NCI-H524 (cell line): Measurements from ENCODE around the gene PHIP.

Experiments used
- DNase-seq, 2 experiments: peaks; one replicate each; lab custom pipeline; 2025; lab: John Stamatoyannopoulos, UW

The PHIP gene

GRCh38 chr6:79009819-79010218, 68.2 kb downstream of the PHIP start:
- no peak for DNase-seq

GRCh38 chr6:79005497-79005896, 72.6 kb downstream of the PHIP start:
- DNase-seq: no peak

DNA sequence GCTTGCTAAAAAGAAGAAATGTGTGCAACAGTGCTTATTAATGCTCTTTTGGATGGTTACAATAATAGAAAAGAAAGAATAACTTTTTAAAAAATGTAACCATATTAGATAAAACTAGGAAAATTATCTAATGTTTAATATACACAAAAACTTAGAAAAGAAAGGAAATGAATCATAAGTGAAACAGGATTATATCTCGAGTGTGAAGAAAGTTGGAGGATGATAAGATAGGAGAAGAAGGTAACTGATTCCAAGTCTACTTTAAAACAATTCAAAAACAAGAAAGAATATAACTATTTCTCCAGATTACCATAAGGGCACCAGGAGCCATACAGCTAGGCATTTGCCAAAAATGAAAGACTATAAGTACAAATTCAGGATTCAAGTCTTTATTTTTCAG, 73.0 kb downstream of the PHIP start:
- DNase-seq: no peak

DNA sequence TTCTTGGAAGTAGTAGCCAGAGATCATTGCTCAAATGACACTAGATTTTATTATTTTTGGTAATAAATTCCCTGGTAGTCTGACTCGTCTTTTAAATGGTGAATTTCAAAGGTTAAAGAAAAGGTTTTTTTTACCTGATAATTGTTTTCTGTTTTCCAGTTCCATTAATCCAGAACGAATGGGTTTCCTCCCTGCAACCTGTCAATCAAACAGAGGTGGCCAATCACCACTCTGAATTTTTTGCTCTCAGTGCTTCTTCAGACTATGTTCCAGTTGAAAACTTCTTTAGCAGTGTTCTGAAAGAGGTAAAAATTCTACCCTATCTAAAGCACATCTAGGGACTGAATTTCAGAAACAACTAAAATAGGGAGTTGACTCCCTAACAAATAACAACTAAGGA, 73.8 kb downstream of the PHIP start:
- no peak for DNase-seq

- DNase-seq: no peak
These were observed 76.6 kb downstream of the PHIP start for GRCh38 chr6:79001415-79001814.

DNA sequence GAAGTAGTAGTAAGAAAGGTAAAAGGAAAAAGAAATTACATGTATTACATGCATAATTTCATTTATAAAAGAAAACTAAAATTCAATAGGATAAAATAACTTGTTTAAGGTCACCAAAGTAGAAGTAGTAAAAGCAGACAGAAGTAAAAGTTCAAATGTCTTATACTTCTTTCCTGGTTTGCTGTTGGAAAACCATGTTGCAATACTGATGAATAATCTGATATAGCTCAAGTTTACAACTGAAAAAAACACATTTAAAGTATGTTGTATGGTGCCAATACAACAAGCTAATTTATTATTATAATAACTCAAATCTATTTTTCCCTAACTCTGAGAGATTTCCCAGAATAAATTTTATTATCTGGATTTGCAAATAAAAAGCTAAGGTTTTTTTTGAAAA, 78.3 kb downstream of the PHIP start:
- no peak for DNase-seq

- no peak for DNase-seq
These were observed 82.1 kb downstream of the PHIP start for GRCh38 chr6:78995946-78996345.

- DNase-seq: no peak
These were observed 82.7 kb downstream of the PHIP start for GRCh38 chr6:78995346-78995745.

DNA sequence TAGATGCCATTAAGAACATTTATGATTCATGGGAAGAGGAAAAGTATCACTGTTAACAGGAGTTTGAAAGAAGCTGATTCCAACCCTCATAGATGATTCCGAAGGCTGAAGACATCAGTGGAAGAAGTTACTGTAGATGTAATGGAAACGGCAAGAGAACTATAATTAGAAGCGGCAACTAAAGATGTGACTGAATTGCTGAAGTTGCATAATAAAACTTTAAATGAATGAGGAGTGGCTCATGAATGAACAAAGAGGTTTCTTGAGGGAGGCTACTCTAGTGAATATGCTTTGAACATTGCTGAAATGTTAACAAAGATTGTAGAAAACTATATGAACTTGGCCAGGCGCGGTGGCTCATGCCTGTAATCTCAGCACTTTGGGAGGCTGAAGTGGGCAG, 84.1 kb downstream of the PHIP start:
- no peak for DNase-seq

DNA sequence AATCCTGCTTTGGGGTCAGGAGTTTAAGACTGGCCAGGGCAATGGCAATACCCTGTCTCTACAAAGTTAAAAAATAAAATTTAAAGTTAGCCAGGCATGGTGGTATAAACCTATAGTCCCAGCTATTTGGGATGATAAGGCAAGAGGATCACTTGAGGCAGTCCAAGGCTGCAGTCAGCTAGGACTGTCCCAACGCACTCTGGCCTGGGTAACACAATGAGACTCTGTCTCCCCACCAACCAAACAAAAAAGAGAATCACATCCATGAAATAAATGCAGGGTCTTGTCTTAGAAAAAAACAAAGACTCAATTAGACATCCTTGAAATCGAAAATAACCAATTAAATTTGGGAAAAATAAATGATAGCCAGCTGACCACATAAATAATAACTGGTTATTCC, 88.9 kb downstream of the PHIP start:
- DNase-seq: no peak

- no peak for DNase-seq
These were observed 91.9 kb downstream of the PHIP start for GRCh38 chr6:78986161-78986560.

- DNase-seq: no peak
These were observed 93.7 kb downstream of the PHIP start for GRCh38 chr6:78984225-78984950.

- no peak for DNase-seq
These were observed 110.9 kb downstream of the PHIP start for GRCh38 chr6:78967191-78967590.

DNA sequence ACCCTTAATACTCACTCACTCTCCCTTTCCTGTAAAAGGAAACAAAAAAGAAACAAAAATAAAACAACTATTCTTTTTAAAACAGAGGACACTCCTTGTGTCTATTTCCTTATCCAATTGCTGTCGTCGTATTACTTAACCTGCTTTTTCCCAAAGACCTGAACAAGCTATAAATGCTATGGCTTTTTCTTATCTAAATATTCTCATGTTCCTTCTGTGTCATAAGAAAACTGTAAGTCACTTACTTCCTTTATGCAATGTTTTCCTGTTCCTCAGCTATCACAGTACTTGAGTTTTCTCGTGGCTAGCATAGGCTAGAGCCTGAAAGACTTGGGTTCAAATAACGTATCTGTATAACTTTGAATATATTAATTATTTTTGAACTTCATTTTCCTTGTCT, 111.5 kb downstream of the PHIP start:
- DNase-seq: no peak

DNA sequence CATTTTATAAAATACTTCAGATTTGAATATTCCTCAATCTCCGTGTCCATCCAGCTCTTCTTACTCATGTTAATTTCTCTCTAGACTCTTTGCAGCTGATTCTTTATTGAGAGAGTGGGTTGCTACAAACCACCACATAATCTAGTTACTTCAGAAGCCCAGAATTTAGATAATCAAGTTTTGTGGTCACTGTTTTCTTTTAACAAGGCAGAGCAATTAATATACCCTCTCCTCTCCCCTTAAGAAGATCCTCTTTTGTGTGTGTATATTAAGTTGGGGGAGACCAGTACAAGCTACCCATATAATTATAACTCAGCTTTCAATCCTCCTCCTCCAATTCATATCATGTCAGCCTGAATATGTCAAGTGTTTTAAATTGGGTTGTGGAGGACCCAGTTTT, 115.6 kb downstream of the PHIP start:
- DNase-seq: no peak

DNA sequence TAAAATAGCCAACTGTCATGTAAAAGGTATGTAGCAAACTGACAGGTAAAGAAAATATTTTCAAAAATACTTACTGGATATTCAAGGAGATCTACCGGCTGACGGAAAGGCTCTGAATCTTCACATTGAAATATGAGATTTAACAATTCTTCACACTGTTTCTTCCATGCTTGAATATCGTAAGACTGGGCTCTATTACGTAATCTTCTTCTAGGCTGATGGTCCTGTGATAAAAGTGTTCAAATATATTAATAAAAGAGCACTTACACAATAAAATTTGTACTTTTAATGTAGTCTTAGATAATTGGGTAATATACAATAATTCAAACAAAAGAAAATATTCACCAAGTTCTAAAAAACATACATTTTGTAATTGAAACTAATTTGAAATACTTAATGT, 123.3 kb downstream of the PHIP start:
- no peak for DNase-seq

GRCh38 chr6:78953798-78954197, 124.3 kb downstream of the PHIP start:
- DNase-seq: no peak

DNA sequence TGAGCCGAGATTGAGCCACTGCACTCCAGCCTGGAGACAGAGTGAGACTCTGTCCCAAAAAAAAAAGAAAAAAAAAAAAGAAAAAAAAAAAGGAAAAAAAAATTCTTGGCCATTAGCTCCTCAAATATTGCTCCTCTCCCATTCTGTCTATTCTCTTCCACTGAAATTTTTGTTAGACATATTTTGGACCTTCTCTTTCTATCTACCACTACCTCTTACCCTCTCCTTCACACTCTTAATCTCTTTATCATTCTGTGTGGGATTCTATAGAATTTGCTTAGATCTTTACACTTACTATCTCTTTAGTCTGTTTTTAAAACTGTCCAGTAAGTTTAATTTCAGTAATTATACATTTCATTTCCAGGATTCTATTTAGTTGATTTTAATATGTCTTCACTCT, 125.7 kb downstream of the PHIP start:
- DNase-seq: no peak

DNA sequence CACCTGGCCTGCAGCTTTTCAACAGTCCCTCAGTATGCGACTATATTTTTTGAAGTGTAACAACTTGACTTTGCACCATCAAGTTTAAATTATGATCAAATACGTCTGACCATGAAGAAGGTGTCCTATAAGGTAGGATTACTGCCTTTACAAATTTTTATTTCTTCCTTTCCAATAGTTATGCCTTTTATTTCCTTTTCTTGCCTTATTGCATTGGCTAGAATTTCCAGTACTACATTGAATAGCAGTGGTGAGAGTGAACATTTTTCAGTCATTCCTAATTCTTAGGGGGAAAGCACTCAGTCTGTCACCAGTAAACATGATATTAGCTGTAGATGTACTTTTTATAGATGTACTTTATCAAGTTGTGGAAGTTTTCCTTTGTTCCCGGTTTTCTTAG, 129.3 kb downstream of the PHIP start:
- DNase-seq: no peak

DNA sequence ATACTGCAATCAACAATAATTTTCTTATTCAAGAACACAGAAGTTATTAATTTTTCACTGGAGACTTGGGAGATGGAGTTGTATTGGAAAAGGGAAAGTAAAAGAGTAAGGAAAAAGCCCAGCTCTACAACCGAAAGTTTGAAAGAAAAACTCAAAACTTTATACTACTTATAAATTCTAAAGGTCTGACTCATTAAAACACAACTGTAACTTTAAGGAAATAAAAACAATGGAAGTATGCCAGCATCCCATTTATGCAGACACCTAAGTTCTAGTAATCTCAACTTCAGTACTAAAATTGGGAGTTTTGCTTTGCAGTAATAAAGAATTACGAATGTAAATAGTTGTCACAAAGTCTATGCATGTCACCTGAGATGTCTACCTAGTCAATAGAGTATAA, 130.1 kb downstream of the PHIP start:
- DNase-seq: no peak

DNA sequence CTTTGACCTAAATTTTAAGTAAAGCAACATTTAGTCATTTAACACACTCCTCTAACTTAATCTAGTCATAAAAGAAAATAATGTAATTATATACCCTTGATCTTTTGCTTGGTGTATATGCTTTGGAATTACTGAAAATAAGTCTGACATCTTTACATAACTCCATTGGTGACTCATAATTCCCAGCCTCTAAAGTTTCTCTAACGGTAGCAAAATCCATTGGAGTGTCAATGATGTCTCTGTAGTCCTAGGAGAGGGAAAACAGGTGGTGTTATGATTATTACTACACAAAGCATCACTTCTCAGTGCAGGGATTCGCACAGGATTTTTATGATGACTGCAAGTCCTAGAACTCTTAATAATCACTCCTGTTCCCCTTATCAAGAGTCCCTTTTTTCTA, 130.5 kb downstream of the PHIP start:
- no peak for DNase-seq

DNA sequence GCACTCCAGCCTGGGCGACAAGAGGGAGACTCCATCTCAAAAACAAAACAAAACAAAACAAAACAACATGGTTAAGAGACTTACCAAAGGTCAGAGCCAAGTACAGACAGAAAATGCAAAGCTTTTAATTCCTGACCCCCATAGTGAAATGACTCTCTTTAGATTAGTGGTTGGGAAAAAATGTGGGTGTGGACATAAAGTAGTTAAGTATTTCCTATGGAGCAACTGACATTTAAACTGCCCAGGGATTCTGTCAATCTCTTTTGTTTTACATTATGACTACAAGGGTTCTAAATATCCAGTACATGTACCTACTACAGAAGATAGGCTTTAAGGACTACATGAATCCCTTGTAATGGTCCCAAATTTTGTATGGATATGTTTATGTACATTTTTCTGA, 135.6 kb downstream of the PHIP start:
- no peak for DNase-seq

DNA sequence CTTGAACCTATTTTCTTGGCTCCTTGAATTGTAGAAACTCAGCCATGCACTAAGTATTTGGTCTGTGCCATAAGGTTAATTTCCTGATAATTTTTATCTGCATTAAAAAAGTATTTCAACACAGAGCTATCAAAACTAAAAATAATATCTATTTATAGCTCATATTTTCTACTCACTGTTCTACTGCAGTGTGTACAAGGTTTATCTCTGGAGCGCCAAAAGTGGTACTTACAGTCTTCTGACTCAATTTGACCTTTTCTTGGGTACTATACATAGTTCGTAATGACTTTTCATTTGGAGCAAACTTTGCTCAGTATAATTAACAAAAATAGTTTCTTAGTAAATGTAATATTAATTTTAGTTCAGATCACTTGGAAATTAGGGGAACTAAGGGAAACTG, 141.5 kb downstream of the PHIP start:
- no peak for DNase-seq

GRCh38 chr6:78935553-78935952, 142.5 kb downstream of the PHIP start:
- no peak for DNase-seq

- no peak for DNase-seq
These were observed 152.7 kb downstream of the PHIP start for GRCh38 chr6:78925317-78925716.
